ENCODE results near the gene CFAP97.

The CFAP97 gene

GRCh38 chr4:185196437-185196836 is 7.4 kb downstream of the CFAP97 start:
- DNase-seq (ENCODE audit: low spot score) = no peak

- no peak for DNase-seq (ENCODE audit: low spot score)
These were observed 8.6 kb downstream of the CFAP97 start for GRCh38 chr4:185194924-185195888.

- no peak for DNase-seq (ENCODE audit: low spot score)
These were observed 11.7 kb downstream of the CFAP97 start for GRCh38 chr4:185192059-185192458.

GRCh38 chr4:185190306-185190856 is 13.4 kb downstream of the CFAP97 start:
- no peak for DNase-seq (ENCODE audit: low spot score)

- DNase-seq (ENCODE audit: low spot score) = no peak
These were observed 14.0 kb downstream of the CFAP97 start for GRCh38 chr4:185189606-185190305.

- DNase-seq (ENCODE audit: low spot score) = no peak
These were observed 17.0 kb downstream of the CFAP97 start for GRCh38 chr4:185186769-185187168.

- DNase-seq (ENCODE audit: low spot score) = peak; percentile 85
These were observed 20.0 kb downstream of the CFAP97 start for GRCh38 chr4:185183622-185184281.

- DNase-seq (ENCODE audit: low spot score) = no peak
These were observed 21.6 kb downstream of the CFAP97 start for GRCh38 chr4:185182239-185182638.

- no peak for DNase-seq (ENCODE audit: low spot score)
These were observed 24.3 kb downstream of the CFAP97 start for GRCh38 chr4:185179488-185179887.

- no peak for DNase-seq (ENCODE audit: low spot score)
These were observed 32.3 kb downstream of the CFAP97 start for GRCh38 chr4:185171373-185172071.

- DNase-seq (ENCODE audit: low spot score) = no peak
These were observed 36.6 kb downstream of the CFAP97 start for GRCh38 chr4:185167234-185167633.

GRCh38 chr4:185165605-185166063 is 38.2 kb downstream of the CFAP97 start:
- DNase-seq (ENCODE audit: low spot score) = peak; percentile 59

GRCh38 chr4:185151296-185151695 is 52.5 kb downstream of the CFAP97 start:
- DNase-seq (ENCODE audit: low spot score) = no peak

- no peak for DNase-seq (ENCODE audit: low spot score)
These were observed 54.4 kb downstream of the CFAP97 start for GRCh38 chr4:185149392-185149791.

GRCh38 chr4:185145572-185145971 is 58.2 kb downstream of the CFAP97 start:
- no peak for DNase-seq (ENCODE audit: low spot score)

- DNase-seq (ENCODE audit: low spot score) = no peak
These were observed 59.1 kb downstream of the CFAP97 start for GRCh38 chr4:185144601-185145240.

GRCh38 chr4:185143601-185143969 is 60.2 kb downstream of the CFAP97 start:
- peak; percentile 30 for DNase-seq (ENCODE audit: low spot score)

- peak; percentile 88 for DNase-seq (ENCODE audit: low spot score)
These were observed 60.7 kb downstream of the CFAP97 start, which contains the start of gene SLC25A4 for GRCh38 chr4:185142912-185143600. Gene SLC25A4 (plus strand): TSS chr4:185143266. CDS start chr4:185143373, 107 bp downstream.

GRCh38 chr4:185142564-185142911 is 61.3 kb downstream of the CFAP97 start:
- peak; percentile 9 for DNase-seq (ENCODE audit: low spot score)

GRCh38 chr4:185141777-185142176 is 62.0 kb downstream of the CFAP97 start:
- no peak for DNase-seq (ENCODE audit: low spot score)

All from CD4-positive, alpha-beta T cell treated with Interleukin-2 at 100 ng/mL for 4 hours (primary cell).